OCI-LY7 (cell line): ENCODE measurements around the gene TRIP13.

Experiments used
- CTCF ChIP-seq: fragments of 200-600 bp; sonication (generic); conservative IDR thresholded peaks from 2 replicates; pipeline ENCODE4 v1.5.1; 2014; ENCODE audit warnings: mild to moderate bottlenecking, antibody characterized with exemption, low read length, moderate library complexity, mixed read lengths
- EZH2phosphoT487 ChIP-seq: fragments of 200-600 bp; sonication (generic); IDR thresholded peaks from 2 replicates; pipeline ENCODE4 v1.6.1; 2018; ENCODE audit warnings: low read depth, borderline replicate concordance, mild to moderate bottlenecking, mixed run types, antibody characterized with exemption, low read length, moderate library complexity, mixed read lengths

GRCh38 chr5:851553-851952, 41.1 kb upstream of the TRIP13 start:
- TF ChIP-seq CTCF (no peak), EZH2phosphoT487 (no peak)
